Astrocyte of the spinal cord (primary cell): Measurements from ENCODE around the gene SRGAP1.

Experiments used
- DNase-seq: peaks from one replicate; pipeline ENCODE4 v3.0.0; 2011; ENCODE audit warnings: low read depth, low spot score
- H3K4me3 ChIP-seq: 2 replicates; pipeline ENCODE4 v1.5.1; 2011; ENCODE audit warnings: low read depth, mild to moderate bottlenecking, low read length, moderate library complexity
- CTCF ChIP-seq: IDR thresholded peaks from 2 replicates; pipeline ENCODE4 v1.5.1; 2012; ENCODE audit warnings: low read depth, mild to moderate bottlenecking, low read length, inconsistent platforms
- in situ Hi-C: cut with HindIII; loops from 2 replicates; pipeline ENCODE4 v1.10.0; 2017; ENCODE audit warnings: low sequenced_read_pairs

Gene SRGAP1

GRCh38 chr12:63942464-63943241, 98.2 kb downstream of the SRGAP1 start:
- H3K4me3 ChIP-seq: no peak overlapping the region
- no peak for DNase-seq
- in situ Hi-C loops: no loop called here
- TF ChIP-seq CTCF: no peak

DNA sequence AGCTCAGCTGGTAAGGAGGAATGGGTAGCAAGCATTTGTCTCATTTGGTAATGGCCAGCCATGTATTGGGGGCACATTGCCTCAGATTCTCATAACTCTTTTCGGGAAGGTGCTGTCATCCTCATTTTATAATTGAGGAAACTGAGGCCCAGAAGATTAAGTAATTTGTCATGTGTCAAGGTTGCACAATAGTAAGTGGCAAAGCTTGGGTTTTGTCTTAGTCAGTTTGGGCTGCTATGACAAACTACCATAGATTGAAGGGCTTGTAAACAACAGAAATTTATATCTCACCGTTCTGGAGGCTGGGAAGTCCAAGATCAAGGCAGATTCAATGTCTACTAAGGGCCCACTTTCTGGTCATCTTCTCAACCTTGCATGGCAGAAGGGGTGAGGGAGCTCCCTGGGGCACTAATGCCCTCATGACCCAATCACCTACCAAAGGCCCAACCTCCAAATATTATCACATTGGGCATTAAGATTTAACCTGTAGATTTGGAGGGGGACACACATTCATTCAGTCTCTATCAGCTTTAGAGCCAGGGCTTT, 99.6 kb downstream of the SRGAP1 start:
- no peak for TF ChIP-seq CTCF
- H3K4me3 ChIP-seq: no peak overlapping the region
- no peak for DNase-seq
- in situ Hi-C loops: no loop called here

DNA sequence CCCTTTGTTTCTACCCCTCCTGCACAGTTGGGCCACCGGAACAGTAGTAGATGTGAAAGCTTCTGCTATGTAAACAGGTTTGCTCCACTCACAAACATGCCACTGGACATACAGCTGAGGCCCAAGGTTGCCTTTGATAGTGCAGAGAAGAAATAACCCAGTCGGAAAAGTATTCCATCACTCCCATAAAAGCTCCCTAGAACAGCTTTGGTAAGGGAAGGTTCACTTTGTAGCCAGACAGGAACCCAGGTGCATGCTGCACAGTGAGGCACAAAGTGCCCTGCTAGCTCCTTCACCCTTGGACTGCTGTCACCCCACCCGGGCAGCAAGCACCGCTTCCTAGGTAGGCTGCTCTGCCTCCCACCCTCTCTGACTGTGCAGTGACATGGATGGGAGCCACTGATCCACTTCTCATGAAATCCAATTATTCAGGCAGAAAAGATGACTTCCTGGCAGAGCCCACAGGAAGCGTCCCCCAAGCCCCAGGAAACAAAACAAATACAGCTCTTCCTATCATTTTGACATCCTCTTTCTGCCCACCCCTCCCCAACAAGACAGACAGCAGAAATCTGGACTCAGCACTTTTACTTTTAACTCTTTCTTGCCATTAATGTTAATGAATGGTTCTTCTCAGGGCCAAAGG, 100.2 kb downstream of the SRGAP1 start:
- no peak for TF ChIP-seq CTCF
- no peak overlapping the region for H3K4me3 ChIP-seq
- no peak for DNase-seq
- in situ Hi-C loops: no loop called here

GRCh38 chr12:63945777-63946176, 101.3 kb downstream of the SRGAP1 start:
- no peak for DNase-seq
- no peak for TF ChIP-seq CTCF
- in situ Hi-C loops: no loop called here
- H3K4me3 ChIP-seq: no peak overlapping the region

DNA sequence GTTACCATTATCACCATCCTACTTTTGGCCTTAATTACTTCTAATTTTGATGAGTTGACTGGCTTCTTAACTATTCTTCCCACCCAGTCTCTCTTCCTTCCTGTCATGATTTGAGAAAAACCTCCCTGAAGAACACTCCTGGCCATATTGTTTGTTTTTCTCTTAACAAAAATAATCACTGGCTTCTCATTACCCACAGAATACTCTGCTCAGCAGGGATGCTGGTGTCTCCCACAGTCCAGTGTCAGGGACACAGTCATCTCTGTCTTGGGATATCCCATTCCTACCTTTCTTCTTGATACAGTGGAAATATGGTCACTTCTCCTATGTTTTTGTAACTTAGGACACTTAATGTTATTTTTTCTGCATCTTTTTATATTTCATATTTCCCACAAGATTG, 103.7 kb downstream of the SRGAP1 start:
- TF ChIP-seq CTCF: no peak
- in situ Hi-C loops: no loop called here
- H3K4me3 ChIP-seq: no peak overlapping the region
- peak; percentile 36 for DNase-seq

DNA sequence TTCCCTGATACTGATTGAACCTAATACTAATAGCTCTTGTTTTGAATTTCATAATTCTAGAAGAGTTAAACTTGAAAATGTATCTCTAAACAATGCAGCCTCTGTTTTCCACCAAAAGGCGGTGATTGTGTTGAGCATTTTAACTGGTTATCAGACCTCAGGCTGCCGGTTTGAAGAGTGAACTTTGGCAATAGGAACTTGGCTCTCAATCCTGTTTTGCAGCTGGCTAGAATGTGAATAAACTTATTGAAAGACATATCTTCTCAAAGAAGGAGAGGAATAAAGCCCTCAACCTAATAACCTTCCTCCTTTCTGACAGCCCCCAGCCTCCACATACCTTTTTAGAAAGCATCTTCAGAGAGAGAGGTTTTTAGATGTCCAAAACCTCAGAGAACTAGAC, 105.4 kb downstream of the SRGAP1 start:
- in situ Hi-C loops: no loop called here
- DNase-seq: no peak
- H3K4me3 ChIP-seq: no peak overlapping the region
- TF ChIP-seq CTCF: no peak
